Thyroid gland (tissue), 4 donors: ENCODE results near the gene BMP8A.
"Not testable (repeated sequence)": the region's sequence is repeated elsewhere in the genome, so short reads cannot be mapped to it uniquely, and the experiment has no call there.

Source experiments
- CTCF ChIP-seq, 6 experiments: fragments of 200-600 bp in 3 of 6; fragments of 450-650 bp in 3 of 6; sonication (generic) in 3 of 6; IDR thresholded peaks; one replicate each; pipeline ENCODE4 v1.5.1; 2016 to 2019; ENCODE audit warnings: antibody characterized with exemption in 6 of 6, mild to moderate bottlenecking in 2 of 6, inconsistent platforms in 1 of 6, moderate library complexity in 1 of 6
- POLR2A ChIP-seq, 2 donors: fragments of 450-650 bp; IDR thresholded peaks; one replicate each; pipeline ENCODE4 v1.6.1; 2017; ENCODE audit warnings: antibody characterized with exemption in 2 of 2, mild to moderate bottlenecking in 2 of 2, moderate library complexity in 1 of 2

- not testable (repeated sequence) for TF ChIP-seq CTCF, POLR2A (IDR thresholded peaks at IDR 0.05)
Observed at GRCh38 chr1:39516841-39517240, 25.4 kb downstream of the BMP8A start.
